Measurements from ENCODE around the gene DPP10.

The DPP10 gene

GRCh38 chr2:115248066-115248465 lies 805.6 kb downstream of the DPP10 start:
- TF ChIP-seq ZNF2 (tag by site-specific recombination; IDR thresholded peaks at IDR 0.05) (no peak), ZNF571 (tag by site-specific recombination; IDR thresholded peaks at IDR 0.05) (no peak), ZNF350 (tag by site-specific recombination; IDR thresholded peaks at IDR 0.05) (no peak), ZNF785 (tag by site-specific recombination; IDR thresholded peaks at IDR 0.05) (no peak), ZNF10 (tag by site-specific recombination; IDR thresholded peaks at IDR 0.05) (no peak), ZNF175 (tag by site-specific recombination; IDR thresholded peaks at IDR 0.05) (no peak), YY2 (tag by site-specific recombination; IDR thresholded peaks at IDR 0.05) (no peak), ZNF830 (tag by site-specific recombination; IDR thresholded peaks at IDR 0.05; ENCODE audit: low read depth) (no peak), ZNF148 (tag by site-specific recombination; IDR thresholded peaks at IDR 0.05; ENCODE audit: borderline replicate concordance) (no peak), ZNF549 (tag by site-specific recombination; IDR thresholded peaks at IDR 0.05) (no peak), ZNF518A (tag by site-specific recombination; conservative IDR thresholded peaks at IDR 0.05; ENCODE audit: low read depth) (no peak), ZNF660 (tag by site-specific recombination; IDR thresholded peaks at IDR 0.05) (no peak), ZFP41 (tag by site-specific recombination; IDR thresholded peaks at IDR 0.05; ENCODE audit: borderline replicate concordance) (no peak), ZNF645 (tag by site-specific recombination; IDR thresholded peaks at IDR 0.05) (no peak), ZNF670 (tag by site-specific recombination; IDR thresholded peaks at IDR 0.05; ENCODE audit: low read depth) (no peak), ZNF18 (tag by site-specific recombination; IDR thresholded peaks at IDR 0.05) (no peak), ZNF768 (tag by site-specific recombination; IDR thresholded peaks at IDR 0.05) (no peak), ZSCAN4 (tag by site-specific recombination; IDR thresholded peaks at IDR 0.05) (no peak), ZNF157 (tag by site-specific recombination; IDR thresholded peaks at IDR 0.05) (no peak), ZNF114 (tag by site-specific recombination; IDR thresholded peaks at IDR 0.05) (no peak)
- ChIA-PET POLR2A (no interaction called here), CTCF (no interaction called here)
- no peak overlapping the region for H3K4me3 ChIP-seq (ENCODE audit: low read depth, low read length)
- H3K27ac ChIP-seq (ENCODE audit: extremely low read depth, low read depth, low read length): no peak overlapping the region
- H3K36me3 ChIP-seq (ENCODE audit: control insufficient read depth in 2 of 2, insufficient read depth in 1 of 2, low read length in 2 of 2): no peaks in the 10 kb centered on the region
- H3K4me1 ChIP-seq (ENCODE audit: control insufficient read depth, insufficient read depth, low read length): no peaks in the 10 kb centered on the region
- no peaks in the 10 kb centered on the region for H3K9me3 ChIP-seq (ENCODE audit: control insufficient read depth, insufficient read depth, low read depth, low read length)
